GM10266 (cell line): ENCODE measurements around the gene KRTAP4-3.
"Not testable (repeated sequence)": the region's sequence is repeated elsewhere in the genome, so short reads cannot be mapped to it uniquely, and the experiment has no call there.

Experiments used
- DNase-seq: peaks from one replicate; pipeline ENCODE4 v3.0.0; 2012; ENCODE audit errors: extremely low spot score
- TF ChIP-seq, protein P1 (sequence below): IDR thresholded peaks from 2 replicates; pipeline ENCODE4 v1.5.1; 2012; ENCODE audit warnings: mild to moderate bottlenecking, low read depth; ENCODE audit not compliant: control insufficient read depth, insufficient read depth; ENCODE audit errors: missing control alignments

KRTAP4-3 gene

GRCh38 chr17:41168121-41168520, at the start of gene KRTAP4-3:
KRTAP4-3 (minus strand) TSS chr17:41168221; CDS start chr17:41168172, 49 bp downstream.
- TF ChIP-seq, protein P1, sequence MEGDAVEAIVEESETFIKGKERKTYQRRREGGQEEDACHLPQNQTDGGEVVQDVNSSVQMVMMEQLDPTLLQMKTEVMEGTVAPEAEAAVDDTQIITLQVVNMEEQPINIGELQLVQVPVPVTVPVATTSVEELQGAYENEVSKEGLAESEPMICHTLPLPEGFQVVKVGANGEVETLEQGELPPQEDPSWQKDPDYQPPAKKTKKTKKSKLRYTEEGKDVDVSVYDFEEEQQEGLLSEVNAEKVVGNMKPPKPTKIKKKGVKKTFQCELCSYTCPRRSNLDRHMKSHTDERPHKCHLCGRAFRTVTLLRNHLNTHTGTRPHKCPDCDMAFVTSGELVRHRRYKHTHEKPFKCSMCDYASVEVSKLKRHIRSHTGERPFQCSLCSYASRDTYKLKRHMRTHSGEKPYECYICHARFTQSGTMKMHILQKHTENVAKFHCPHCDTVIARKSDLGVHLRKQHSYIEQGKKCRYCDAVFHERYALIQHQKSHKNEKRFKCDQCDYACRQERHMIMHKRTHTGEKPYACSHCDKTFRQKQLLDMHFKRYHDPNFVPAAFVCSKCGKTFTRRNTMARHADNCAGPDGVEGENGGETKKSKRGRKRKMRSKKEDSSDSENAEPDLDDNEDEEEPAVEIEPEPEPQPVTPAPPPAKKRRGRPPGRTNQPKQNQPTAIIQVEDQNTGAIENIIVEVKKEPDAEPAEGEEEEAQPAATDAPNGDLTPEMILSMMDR: no peak
- DNase-seq: no peak

DNA sequence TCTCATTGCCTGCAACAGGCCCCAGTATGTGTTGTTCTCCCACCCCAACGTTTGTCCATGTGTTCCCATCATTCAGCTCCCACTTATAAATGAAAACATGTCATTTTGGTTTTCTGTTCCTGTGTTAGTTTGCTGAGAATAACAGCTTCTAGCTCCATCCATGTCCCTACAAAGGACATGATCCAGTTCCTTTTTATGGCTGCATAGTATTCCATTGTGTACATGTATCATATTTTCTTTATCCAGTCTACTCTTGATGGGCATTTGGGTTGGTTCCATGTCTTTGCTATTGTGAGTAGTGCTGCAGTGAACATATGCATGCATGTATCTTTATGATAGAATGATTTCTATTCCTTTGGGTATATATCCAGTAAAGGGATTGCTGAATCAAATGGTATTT, 47.7 kb upstream of the KRTAP4-3 start:
- TF ChIP-seq, protein P1: no peak

GRCh38 chr17:41212524-41213169, 44.6 kb upstream of the KRTAP4-3 start:
- TF ChIP-seq, protein P1: no peak
- no peak for DNase-seq

More for the DNA sequence above, 47.7 kb upstream of the KRTAP4-3 start:
- no peak for DNase-seq

DNA sequence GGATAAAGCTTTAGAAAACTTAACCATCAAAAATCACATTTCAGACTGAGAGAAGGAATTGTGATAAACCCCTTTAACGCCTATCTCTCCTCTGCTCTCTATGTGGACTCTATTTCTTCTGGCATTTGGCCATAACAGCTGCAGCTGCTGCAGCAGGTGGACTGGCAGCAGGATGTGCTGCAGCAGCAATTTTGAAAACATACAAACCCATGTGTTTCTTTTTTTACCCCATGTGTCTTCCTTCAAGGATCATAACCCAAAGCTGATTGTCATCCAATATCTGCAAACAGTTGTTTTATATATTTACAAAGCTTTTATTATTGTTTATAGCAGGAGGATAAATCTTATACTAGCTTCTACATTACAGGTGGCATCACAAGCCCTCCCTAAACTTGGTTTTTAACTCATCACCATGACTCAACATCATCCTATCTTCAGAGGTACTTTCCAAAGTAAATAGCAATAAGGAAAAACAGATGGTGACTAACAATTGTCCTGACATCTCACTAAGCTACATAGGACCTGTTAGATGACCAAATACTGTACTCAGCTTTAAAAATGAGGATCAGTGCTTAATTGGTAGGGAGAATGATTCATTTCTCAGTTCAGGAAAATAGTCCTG, 43.9 kb upstream of the KRTAP4-3 start:
- TF ChIP-seq, protein P1: no peak
- DNase-seq: no peak

DNA sequence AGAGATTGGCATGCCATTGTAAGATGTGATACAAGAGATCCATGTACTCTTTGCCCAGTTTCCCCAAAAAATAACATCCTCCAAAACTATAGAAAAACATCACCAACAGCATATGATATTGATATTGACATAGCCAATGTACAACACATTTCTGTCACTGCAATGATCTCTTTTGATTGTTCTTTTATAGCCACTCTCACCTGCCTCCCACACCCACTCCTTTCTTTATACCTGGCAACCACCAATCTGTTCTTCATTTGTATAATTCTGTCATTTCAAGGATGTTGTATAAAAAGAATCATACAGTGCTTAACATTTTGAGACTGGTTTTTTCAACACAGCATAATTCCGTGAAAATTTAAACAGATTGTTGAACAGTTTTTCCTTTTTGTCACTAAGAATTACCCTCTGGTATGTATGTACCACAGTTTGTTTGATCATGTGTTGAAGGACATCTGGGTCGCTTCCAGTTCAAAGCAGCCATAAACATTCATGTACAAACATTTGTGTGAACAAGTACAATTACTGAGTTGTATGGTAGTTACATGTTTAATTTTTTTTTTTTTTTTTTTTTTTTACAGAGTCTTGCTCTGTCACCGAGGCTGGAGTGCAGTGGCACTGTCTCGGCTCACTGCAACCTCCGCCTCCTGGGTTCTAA, 31.5 kb upstream of the KRTAP4-3 start:
- TF ChIP-seq, protein P1: no peak
- no peak for DNase-seq

- no peak for DNase-seq
- TF ChIP-seq, protein P1: no peak
These were observed 28.0 kb upstream of the KRTAP4-3 start for GRCh38 chr17:41196068-41196467.

DNA sequence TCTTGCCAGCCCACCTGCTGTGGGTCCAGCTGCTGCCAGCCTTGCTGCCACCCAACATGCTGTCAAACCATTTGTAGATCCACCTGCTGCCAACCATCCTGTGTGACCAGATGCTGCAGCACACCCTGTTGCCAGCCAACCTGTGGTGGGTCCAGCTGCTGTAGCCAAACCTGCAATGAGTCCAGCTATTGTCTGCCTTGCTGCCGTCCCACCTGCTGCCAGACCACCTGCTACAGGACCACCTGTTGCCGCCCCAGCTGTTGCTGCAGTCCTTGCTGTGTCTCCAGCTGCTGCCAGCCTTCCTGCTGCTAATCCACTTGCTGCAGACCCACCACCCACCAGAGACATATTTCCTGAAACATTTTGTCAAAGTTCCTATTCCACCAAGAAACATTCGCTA, 22.3 kb upstream of the KRTAP4-3 start:
- DNase-seq: no peak
- TF ChIP-seq, protein P1: no peak

- DNase-seq: not testable (repeated sequence)
These were observed 21.9 kb upstream of the KRTAP4-3 start, which contains the start of gene KRTAP9-1 for GRCh38 chr17:41189837-41190318. KRTAP9-1 (plus strand) TSS chr17:41189887; CDS start chr17:41189887, 0 bp downstream.
